HAP-1 (cell line): Measurements from ENCODE around the gene SLC26A1.
"Not testable (repeated sequence)": the region's sequence is repeated elsewhere in the genome, so short reads cannot be mapped to it uniquely, and the experiment has no call there.

Experiments
- DNase-seq, 2 experiments: peaks; one replicate each; pipeline ENCODE4 v3.0.0-alpha.2; 2016 to 2020; ENCODE audit warnings: low spot score in 2 of 2
- H3K27me3 ChIP-seq: fragments of 250-450 bp; sonication (Bioruptor Pico); 2 replicates; pipeline ENCODE4 v1.5.1; 2020; ENCODE audit warnings: low read depth, mild to moderate bottlenecking, moderate library complexity
- H3K36me3 ChIP-seq: fragments of 250-450 bp; sonication (Bioruptor Pico); replicated peaks from 2 replicates; pipeline ENCODE4 v1.5.1; 2020; ENCODE audit warnings: mild to moderate bottlenecking
- H3K4me1 ChIP-seq: fragments of 250-450 bp; sonication (Bioruptor Pico); 2 replicates; pipeline ENCODE4 v1.5.1; 2020; ENCODE audit warnings: mild to moderate bottlenecking
- H3K4me3 ChIP-seq: fragments of 250-450 bp; sonication (Bioruptor Pico); 2 replicates; pipeline ENCODE4 v1.5.1; 2020; ENCODE audit warnings: mild to moderate bottlenecking, moderate library complexity
- H3K9me3 ChIP-seq: fragments of 250-450 bp; sonication (Bioruptor Pico); 2 replicates; pipeline ENCODE4 v1.5.1; 2020; ENCODE audit warnings: mild to moderate bottlenecking, moderate library complexity
- in situ Hi-C: fragments of 300-500 bp; cut with MboI; formaldehyde crosslinking; loops from 3 replicates; pipeline ENCODE4 v1.14.3; 2020; ENCODE audit warnings: low sequenced_read_pairs, inconsistent platforms, mixed read lengths

The SLC26A1 gene

GRCh38 chr4:951594-952468 lies 41.4 kb downstream of the SLC26A1 start:
- no peaks in the 10 kb centered on the region for H3K36me3 ChIP-seq

GRCh38 chr4:951186-951585 lies 42.0 kb downstream of the SLC26A1 start:
- Histone ChIP-seq H3K4me3 (no peak overlapping the region), H3K9me3 (no peaks in the 10 kb centered on the region), H3K4me1 (no peaks in the 10 kb centered on the region), H3K27me3 (no peaks in the 10 kb centered on the region), H3K36me3 (no peaks in the 10 kb centered on the region)
- peak in 1 of 2 experiments; percentile 5 for DNase-seq
- in situ Hi-C loops = no loop called here

More at GRCh38 chr4:951594-952468, 41.4 kb downstream of the SLC26A1 start:
- no peaks in the 10 kb centered on the region for H3K9me3 ChIP-seq
- DNase-seq = peak in 1 of 2 experiments; percentile 6
- H3K4me1 ChIP-seq = no peaks in the 10 kb centered on the region
- in situ Hi-C loops = no loop called here
- H3K27me3 ChIP-seq = no peaks in the 10 kb centered on the region
- H3K4me3 ChIP-seq = no peak overlapping the region

GRCh38 chr4:950136-951020 lies 42.8 kb downstream of the SLC26A1 start:
- H3K9me3 ChIP-seq = no peaks in the 10 kb centered on the region
- no peaks in the 10 kb centered on the region for H3K36me3 ChIP-seq
- H3K27me3 ChIP-seq = no peaks in the 10 kb centered on the region
- H3K4me1 ChIP-seq = no peaks in the 10 kb centered on the region
- H3K4me3 ChIP-seq = no peak overlapping the region
- peak in 1 of 2 experiments; percentile 7 for DNase-seq
- in situ Hi-C loops = no loop called here

DNA sequence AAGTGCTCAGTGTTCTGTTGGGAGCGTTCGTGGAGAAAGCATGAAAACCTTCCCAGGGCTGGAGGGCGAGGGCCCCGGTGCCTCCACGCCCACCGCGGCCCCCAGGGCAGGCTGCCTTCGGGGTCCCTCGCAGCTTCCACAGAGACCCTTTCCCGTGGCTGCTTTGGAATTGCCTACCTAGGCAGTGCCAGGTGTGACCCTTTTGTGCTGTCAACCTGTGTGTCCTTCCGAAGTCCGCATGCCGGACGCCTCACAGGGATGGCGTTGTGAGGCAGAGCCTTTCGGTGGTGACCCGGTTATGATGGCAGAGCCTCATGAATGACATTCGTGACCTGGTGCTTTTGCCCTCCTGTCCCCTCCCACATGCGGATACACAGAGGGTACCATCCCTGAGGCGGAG lies 43.5 kb downstream of the SLC26A1 start:
- no peaks in the 10 kb centered on the region for H3K4me1 ChIP-seq
- H3K4me3 ChIP-seq = no peak overlapping the region
- H3K36me3 ChIP-seq = no peaks in the 10 kb centered on the region
- in situ Hi-C loops = no loop called here
- no peaks in the 10 kb centered on the region for H3K9me3 ChIP-seq
- no peaks in the 10 kb centered on the region for H3K27me3 ChIP-seq
- DNase-seq = peak in 1 of 2 experiments; percentile 5

DNA sequence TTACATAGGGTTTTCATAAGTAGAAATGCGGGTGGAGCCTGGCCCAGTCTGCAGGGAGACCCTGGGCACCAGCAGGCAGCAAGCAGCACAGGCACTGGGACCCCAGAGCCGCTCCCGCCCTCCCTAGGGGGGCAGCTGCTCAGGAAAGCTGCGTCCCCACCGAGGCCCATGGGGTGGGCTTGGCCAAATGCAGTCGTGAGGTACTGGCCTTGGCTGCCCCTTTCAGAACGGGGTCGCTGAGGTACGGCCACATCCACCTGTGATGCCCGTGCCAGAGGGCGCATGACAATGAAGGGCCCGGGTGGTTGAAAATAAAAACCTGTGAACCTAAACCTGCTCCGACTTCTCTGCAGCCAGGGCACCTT lies 44.3 kb downstream of the SLC26A1 start:
- H3K4me3 ChIP-seq = no peak overlapping the region
- H3K27me3 ChIP-seq = no peaks in the 10 kb centered on the region
- DNase-seq = peak in 1 of 2 experiments; percentile 5
- no peaks in the 10 kb centered on the region for H3K9me3 ChIP-seq
- H3K4me1 ChIP-seq = no peaks in the 10 kb centered on the region
- in situ Hi-C loops = no loop called here
- H3K36me3 ChIP-seq = no peaks in the 10 kb centered on the region

GRCh38 chr4:948101-948935 lies 44.9 kb downstream of the SLC26A1 start:
- no peak for DNase-seq
- H3K9me3 ChIP-seq = no peaks in the 10 kb centered on the region
- H3K4me1 ChIP-seq = no peaks in the 10 kb centered on the region
- no peaks in the 10 kb centered on the region for H3K27me3 ChIP-seq
- no peaks in the 10 kb centered on the region for H3K36me3 ChIP-seq
- no peak overlapping the region for H3K4me3 ChIP-seq
- in situ Hi-C loops = no loop called here

DNA sequence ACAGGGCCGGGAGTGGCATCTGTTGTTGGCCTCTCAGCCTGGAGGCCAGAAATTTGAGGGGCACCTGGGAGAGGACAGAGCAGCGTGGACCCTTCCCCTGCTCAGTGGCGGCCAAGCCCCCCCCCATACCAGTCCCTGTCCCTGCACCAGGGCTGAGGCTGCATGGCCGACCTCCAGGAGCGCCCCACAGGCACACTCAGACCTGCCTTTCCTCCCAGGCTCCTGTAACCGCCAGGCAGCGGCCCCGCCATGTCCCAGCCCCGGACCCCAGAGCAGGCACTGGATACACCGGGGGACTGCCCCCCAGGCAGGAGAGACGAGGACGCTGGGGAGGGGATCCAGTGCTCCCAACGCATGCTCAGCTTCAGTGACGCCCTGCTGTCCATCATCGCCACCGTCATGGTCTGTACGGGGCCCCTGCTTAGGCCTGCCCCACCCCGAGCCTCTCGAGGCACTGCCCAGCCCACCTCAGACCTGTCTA lies 45.7 kb downstream of the SLC26A1 start:
- Histone ChIP-seq H3K4me1 (no peaks in the 10 kb centered on the region), H3K4me3 (no peak overlapping the region), H3K9me3 (no peaks in the 10 kb centered on the region), H3K27me3 (no peaks in the 10 kb centered on the region), H3K36me3 (no peaks in the 10 kb centered on the region)
- no peak for DNase-seq
- in situ Hi-C loops = no loop called here

GRCh38 chr4:946517-947471 lies 46.4 kb downstream of the SLC26A1 start:
- H3K36me3 ChIP-seq = no peaks in the 10 kb centered on the region
- no peaks in the 10 kb centered on the region for H3K9me3 ChIP-seq
- H3K4me3 ChIP-seq = no peak overlapping the region
- DNase-seq = no peak
- no peaks in the 10 kb centered on the region for H3K4me1 ChIP-seq
- in situ Hi-C loops = no loop called here
- H3K27me3 ChIP-seq = no peaks in the 10 kb centered on the region

- no peak for DNase-seq
- in situ Hi-C loops = no loop called here
- H3K4me3 ChIP-seq = no peak overlapping the region
- H3K4me1 ChIP-seq = no peaks in the 10 kb centered on the region
- H3K36me3 ChIP-seq = no peaks in the 10 kb centered on the region
- H3K9me3 ChIP-seq = no peaks in the 10 kb centered on the region
- no peaks in the 10 kb centered on the region for H3K27me3 ChIP-seq
Observed at GRCh38 chr4:946103-946450, 47.1 kb downstream of the SLC26A1 start.

- H3K4me3 ChIP-seq = no peak overlapping the region
- in situ Hi-C loops = no loop called here
- no peaks in the 10 kb centered on the region for H3K9me3 ChIP-seq
- no peaks in the 10 kb centered on the region for H3K27me3 ChIP-seq
- H3K36me3 ChIP-seq = no peaks in the 10 kb centered on the region
- DNase-seq = peak in 1 of 2 experiments; percentile 2
- H3K4me1 ChIP-seq = no peaks in the 10 kb centered on the region
Observed at GRCh38 chr4:945274-946102, 47.7 kb downstream of the SLC26A1 start.

DNA sequence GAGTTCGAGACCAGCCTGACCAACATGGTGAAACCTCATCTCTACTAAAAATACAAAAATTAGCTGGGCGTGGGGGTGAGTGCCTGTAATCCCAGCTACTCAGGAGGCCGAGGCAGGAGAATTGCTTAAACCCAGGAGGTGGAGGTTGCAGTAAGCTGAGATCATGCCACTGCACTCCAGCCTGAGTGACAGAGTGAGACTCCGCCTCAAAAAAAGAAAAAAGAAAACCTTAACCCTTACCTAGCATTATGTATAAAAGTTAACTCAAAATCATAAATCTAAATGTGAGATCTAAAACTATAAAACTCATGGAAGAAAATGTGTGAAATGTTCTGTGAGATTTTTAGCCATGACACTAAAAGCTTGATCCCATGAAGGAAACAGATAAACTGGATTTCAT lies 53.7 kb downstream of the SLC26A1 start:
- H3K4me1 ChIP-seq, H3K36me3 ChIP-seq, H3K27me3 ChIP-seq, H3K4me3 ChIP-seq, in situ Hi-C loops, DNase-seq, H3K9me3 ChIP-seq: not testable (repeated sequence)
